WTC11 (cell line): ENCODE results near the gene TAS2R42. TPM values are rescaled to one million over a fixed set of nuclear protein-coding genes. Genes with fewer than 3 reads are reported as not detected.

Experiments used
- ATAC-seq: fragments of 200-7000 bp; cut with Tn5 transposase; 2 replicates; pipeline ENCODE4 v1.10.0; 2021; ENCODE audit warnings: mild to moderate bottlenecking, moderate library complexity
- CTCF ChIA-PET: fragments of 300-600 bp; sonication (Branson Sonifier 250); formaldehyde crosslinking; loops from one replicate; lab custom pipeline; 2021; ENCODE audit warnings: antibody characterized with exemption; lab: Charles Lee
- POLR2A ChIA-PET: fragments of 350-600 bp; sonication (Branson Sonifier 250); formaldehyde crosslinking; loops from one replicate; lab custom pipeline; 2021; ENCODE audit warnings: antibody characterized with exemption; lab: Charles Lee
- DNase-seq: peaks from one replicate; pipeline ENCODE4 v3.0.0; 2021; ENCODE audit warnings: low spot score
- H3K27ac Mint-ChIP-seq: 2 replicates; pipeline ENCODE4 v1.8.0; 2021; ENCODE audit warnings: mixed read lengths
- H3K27me3 Mint-ChIP-seq: 2 replicates; pipeline ENCODE4 v1.8.0; 2021; ENCODE audit warnings: low read depth, mild to moderate bottlenecking, moderate library complexity, mixed read lengths
- H3K36me3 Mint-ChIP-seq: 2 replicates; pipeline ENCODE4 v1.8.0; 2021; ENCODE audit warnings: mixed read lengths
- H3K4me1 Mint-ChIP-seq: 2 replicates; pipeline ENCODE4 v1.8.0; 2022; ENCODE audit warnings: mixed read lengths
- H3K4me3 Mint-ChIP-seq: 2 replicates; pipeline ENCODE4 v1.8.0; 2021; ENCODE audit warnings: mild to moderate bottlenecking, moderate library complexity, mixed read lengths
- H3K9me3 Mint-ChIP-seq: 2 replicates; pipeline ENCODE4 v1.8.0; 2021; ENCODE audit warnings: mixed read lengths
- ATF1 ChIP-seq: sonication (generic); formaldehyde crosslinking; IDR thresholded peaks from 2 replicates; pipeline ENCODE4 v1.8.1; 2023; ENCODE audit warnings: mild to moderate bottlenecking, moderate library complexity, missing genetic modification reagents
- CBFB ChIP-seq: sonication (generic); formaldehyde crosslinking; IDR thresholded peaks from 2 replicates; pipeline ENCODE4 v1.8.1; 2022; ENCODE audit warnings: mild to moderate bottlenecking, low read depth, missing genetic modification reagents
- CTCF ChIP-seq: fragments of 200-600 bp; IDR thresholded peaks from 2 replicates; pipeline ENCODE4 v1.8.0; 2022; ENCODE audit warnings: antibody characterized with exemption
- MXD4 ChIP-seq: fragments of 250-450 bp; sonication (Bioruptor Pico); IDR thresholded peaks from 2 replicates; pipeline ENCODE4 v1.8.0; 2021; ENCODE audit warnings: mild to moderate bottlenecking, moderate library complexity, borderline replicate concordance
- MYBL2 ChIP-seq: sonication (generic); formaldehyde crosslinking; IDR thresholded peaks from 2 replicates; pipeline ENCODE4 v1.8.1; 2023; ENCODE audit warnings: mild to moderate bottlenecking, moderate library complexity, missing genetic modification reagents
- NR3C1 ChIP-seq: sonication (generic); formaldehyde crosslinking; conservative IDR thresholded peaks from 2 replicates; pipeline ENCODE4 v1.8.1; 2023; ENCODE audit warnings: low read depth, mild to moderate bottlenecking, missing genetic modification reagents
- RORB ChIP-seq: fragments of 250-450 bp; sonication (Bioruptor Pico); IDR thresholded peaks from 2 replicates; pipeline ENCODE4 v1.9.0; 2021; ENCODE audit warnings: mild to moderate bottlenecking
- STAT6 ChIP-seq: sonication (generic); formaldehyde crosslinking; conservative IDR thresholded peaks from 2 replicates; pipeline ENCODE4 v1.8.1; 2023; ENCODE audit warnings: mild to moderate bottlenecking, low read depth, missing genetic modification reagents, moderate library complexity
- TEAD4 ChIP-seq: sonication (generic); formaldehyde crosslinking; IDR thresholded peaks from 2 replicates; pipeline ENCODE4 v1.8.0; 2022; ENCODE audit warnings: mild to moderate bottlenecking, missing genetic modification reagents
- ZNF138 ChIP-seq: sonication (generic); formaldehyde crosslinking; conservative IDR thresholded peaks from 2 replicates; pipeline ENCODE4 v1.8.1; 2022; ENCODE audit warnings: mild to moderate bottlenecking, moderate library complexity, missing genetic modification reagents
- ZNF281 ChIP-seq: sonication (generic); formaldehyde crosslinking; IDR thresholded peaks from 2 replicates; pipeline ENCODE4 v1.8.0; 2023; ENCODE audit warnings: mild to moderate bottlenecking, missing genetic modification reagents
- ZNF671 ChIP-seq: fragments of 250-450 bp; sonication (Bioruptor Pico); IDR thresholded peaks from 2 replicates; pipeline ENCODE4 v1.8.0; 2021; ENCODE audit warnings: mild to moderate bottlenecking
- ZSCAN18 ChIP-seq: fragments of 250-450 bp; sonication (Bioruptor Pico); IDR thresholded peaks from 2 replicates; pipeline ENCODE4 v2.1.2; 2022; ENCODE audit warnings: mild to moderate bottlenecking, moderate library complexity
- total RNA-seq: library from RNA; stranded (reverse); gene quantifications from 3 replicates; pipeline ENCODE4 v1.2.3, GENCODE V29; 2021
- TF ChIP-seq, protein P1 (sequence below): sonication (generic); formaldehyde crosslinking; IDR thresholded peaks from 2 replicates; pipeline ENCODE4 v1.8.1; 2023; ENCODE audit warnings: mild to moderate bottlenecking, missing genetic modification reagents
- TF ChIP-seq, protein P2 (sequence below): sonication (generic); formaldehyde crosslinking; IDR thresholded peaks from 2 replicates; pipeline ENCODE4 v1.8.0; 2022; ENCODE audit warnings: missing genetic modification reagents
- TF ChIP-seq, protein P3 (sequence below): sonication (generic); formaldehyde crosslinking; IDR thresholded peaks from 2 replicates; pipeline ENCODE4 v1.8.0; 2022; ENCODE audit warnings: mild to moderate bottlenecking, missing genetic modification reagents

Gene TAS2R42
- total RNA-seq, 1 experiment from 2014 or later, result not detected

DNA sequence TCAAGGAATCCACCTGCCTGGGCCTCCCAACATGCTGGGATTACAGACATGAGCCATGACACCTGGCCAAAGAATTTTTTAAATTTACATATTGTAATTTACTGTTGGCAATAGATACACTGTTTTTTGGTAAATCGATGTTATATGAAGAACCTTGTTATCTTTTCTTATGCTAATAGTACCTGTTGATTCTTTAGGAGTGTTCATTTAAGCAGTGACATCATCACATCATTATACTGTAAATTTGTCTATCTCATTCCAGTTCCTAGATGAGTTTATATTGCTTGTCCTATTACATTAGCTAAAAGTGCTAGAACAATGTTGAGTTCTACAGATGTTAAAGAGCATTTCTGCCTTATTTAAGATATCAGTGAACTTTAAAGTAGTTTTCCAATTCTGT, 39.3 kb downstream of the TAS2R42 start (continued):
- TF ChIP-seq CBFB (CRISPR knock-in tag), result no peak
- TF ChIP-seq, all 79 proteins: peak for 0

DNA sequence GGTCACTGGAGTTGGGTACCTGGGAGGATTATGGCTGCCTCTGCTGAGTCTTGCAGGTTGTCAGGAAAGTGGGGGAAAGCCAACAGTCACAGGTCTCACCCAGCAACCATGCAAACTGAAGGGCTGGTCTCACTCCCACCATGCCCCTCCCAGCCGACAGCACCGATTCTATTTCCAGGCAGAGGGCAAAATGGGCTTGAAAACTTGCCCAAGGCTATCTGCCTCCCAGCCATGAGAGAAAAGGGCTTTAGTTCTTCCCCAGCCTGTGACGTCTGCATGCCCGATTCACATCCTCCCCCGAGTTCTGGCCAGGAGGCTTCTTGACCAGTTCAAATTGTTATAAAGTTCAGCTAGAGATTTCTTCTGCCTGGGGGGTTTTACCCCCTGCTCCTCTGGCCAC, 42.4 kb downstream of the TAS2R42 start:
- ChIA-PET POLR2A (no interaction called here), CTCF (no interaction called here)
- Mint-ChIP-seq H3K4me1 (peaks cover 14% of the 10 kb centered on the region), H3K36me3 (peaks cover 47% of the 10 kb centered on the region), H3K27ac (no peak overlapping the region), H3K27me3 (no peaks in the 10 kb centered on the region), H3K4me3 (no peak overlapping the region), H3K9me3 (peaks cover 33% of the 10 kb centered on the region)
- TF ChIP-seq ZNF671 (CRISPR knock-in tag), result no peak
- TF ChIP-seq TEAD4 (CRISPR knock-in tag), result no peak
- TF ChIP-seq, protein P1, sequence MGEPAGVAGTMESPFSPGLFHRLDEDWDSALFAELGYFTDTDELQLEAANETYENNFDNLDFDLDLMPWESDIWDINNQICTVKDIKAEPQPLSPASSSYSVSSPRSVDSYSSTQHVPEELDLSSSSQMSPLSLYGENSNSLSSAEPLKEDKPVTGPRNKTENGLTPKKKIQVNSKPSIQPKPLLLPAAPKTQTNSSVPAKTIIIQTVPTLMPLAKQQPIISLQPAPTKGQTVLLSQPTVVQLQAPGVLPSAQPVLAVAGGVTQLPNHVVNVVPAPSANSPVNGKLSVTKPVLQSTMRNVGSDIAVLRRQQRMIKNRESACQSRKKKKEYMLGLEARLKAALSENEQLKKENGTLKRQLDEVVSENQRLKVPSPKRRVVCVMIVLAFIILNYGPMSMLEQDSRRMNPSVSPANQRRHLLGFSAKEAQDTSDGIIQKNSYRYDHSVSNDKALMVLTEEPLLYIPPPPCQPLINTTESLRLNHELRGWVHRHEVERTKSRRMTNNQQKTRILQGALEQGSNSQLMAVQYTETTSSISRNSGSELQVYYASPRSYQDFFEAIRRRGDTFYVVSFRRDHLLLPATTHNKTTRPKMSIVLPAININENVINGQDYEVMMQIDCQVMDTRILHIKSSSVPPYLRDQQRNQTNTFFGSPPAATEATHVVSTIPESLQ (CRISPR knock-in tag), result no peak
- no peak for TF ChIP-seq STAT6 (CRISPR knock-in tag)
- no peak for TF ChIP-seq ZSCAN18 (CRISPR knock-in tag)
- no peak for TF ChIP-seq MXD4 (CRISPR knock-in tag)
- no peak for TF ChIP-seq MYBL2 (CRISPR knock-in tag)
- no peak for TF ChIP-seq ZNF281
- TF ChIP-seq RORB (CRISPR knock-in tag), result no peak
- TF ChIP-seq, protein P2, sequence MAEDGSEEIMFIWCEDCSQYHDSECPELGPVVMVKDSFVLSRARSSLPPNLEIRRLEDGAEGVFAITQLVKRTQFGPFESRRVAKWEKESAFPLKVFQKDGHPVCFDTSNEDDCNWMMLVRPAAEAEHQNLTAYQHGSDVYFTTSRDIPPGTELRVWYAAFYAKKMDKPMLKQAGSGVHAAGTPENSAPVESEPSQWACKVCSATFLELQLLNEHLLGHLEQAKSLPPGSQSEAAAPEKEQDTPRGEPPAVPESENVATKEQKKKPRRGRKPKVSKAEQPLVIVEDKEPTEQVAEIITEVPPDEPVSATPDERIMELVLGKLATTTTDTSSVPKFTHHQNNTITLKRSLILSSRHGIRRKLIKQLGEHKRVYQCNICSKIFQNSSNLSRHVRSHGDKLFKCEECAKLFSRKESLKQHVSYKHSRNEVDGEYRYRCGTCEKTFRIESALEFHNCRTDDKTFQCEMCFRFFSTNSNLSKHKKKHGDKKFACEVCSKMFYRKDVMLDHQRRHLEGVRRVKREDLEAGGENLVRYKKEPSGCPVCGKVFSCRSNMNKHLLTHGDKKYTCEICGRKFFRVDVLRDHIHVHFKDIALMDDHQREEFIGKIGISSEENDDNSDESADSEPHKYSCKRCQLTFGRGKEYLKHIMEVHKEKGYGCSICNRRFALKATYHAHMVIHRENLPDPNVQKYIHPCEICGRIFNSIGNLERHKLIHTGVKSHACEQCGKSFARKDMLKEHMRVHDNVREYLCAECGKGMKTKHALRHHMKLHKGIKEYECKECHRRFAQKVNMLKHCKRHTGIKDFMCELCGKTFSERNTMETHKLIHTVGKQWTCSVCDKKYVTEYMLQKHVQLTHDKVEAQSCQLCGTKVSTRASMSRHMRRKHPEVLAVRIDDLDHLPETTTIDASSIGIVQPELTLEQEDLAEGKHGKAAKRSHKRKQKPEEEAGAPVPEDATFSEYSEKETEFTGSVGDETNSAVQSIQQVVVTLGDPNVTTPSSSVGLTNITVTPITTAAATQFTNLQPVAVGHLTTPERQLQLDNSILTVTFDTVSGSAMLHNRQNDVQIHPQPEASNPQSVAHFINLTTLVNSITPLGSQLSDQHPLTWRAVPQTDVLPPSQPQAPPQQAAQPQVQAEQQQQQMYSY (CRISPR knock-in tag), result no peak
- TF ChIP-seq ATF1 (CRISPR knock-in tag), result no peak
- TF ChIP-seq ZNF138 (CRISPR knock-in tag), result no peak
- no peak for TF ChIP-seq NR3C1
- TF ChIP-seq, protein P3, sequence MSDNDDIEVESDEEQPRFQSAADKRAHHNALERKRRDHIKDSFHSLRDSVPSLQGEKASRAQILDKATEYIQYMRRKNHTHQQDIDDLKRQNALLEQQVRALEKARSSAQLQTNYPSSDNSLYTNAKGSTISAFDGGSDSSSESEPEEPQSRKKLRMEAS, result no peak
- no peak for TF ChIP-seq CTCF
- ATAC-seq (no peak), DNase-seq (no peak)
